HG02981 (cell line): ENCODE measurements around the gene GOLGA1.
"Not testable (repeated sequence)": the region's sequence is repeated elsewhere in the genome, so short reads cannot be mapped to it uniquely, and the experiment has no call there.

Experiments used
- ATAC-seq: cut with Tn5 transposase; IDR thresholded peaks from one replicate; pipeline ENCODE4 v1.9.1; 2021; ENCODE audit warnings: mild to moderate bottlenecking, moderate library complexity; ENCODE audit not compliant: unreplicated experiment

Gene GOLGA1

GRCh38 chr9:124940894-124941678 is at the start of gene GOLGA1:
Gene GOLGA1 (minus strand): TSS chr9:124941083. CDS start chr9:124938711, 2,372 bp downstream.
- peak; percentile 78 for ATAC-seq

- ATAC-seq = no peak
These were observed 42.8 kb upstream of the GOLGA1 start for GRCh38 chr9:124983698-124984097.

GRCh38 chr9:124980431-124980830 is 39.5 kb upstream of the GOLGA1 start:
- ATAC-seq = no peak

GRCh38 chr9:124975131-124975530 is 34.2 kb upstream of the GOLGA1 start:
- ATAC-seq = no peak

GRCh38 chr9:124973807-124974206 is 32.9 kb upstream of the GOLGA1 start:
- no peak for ATAC-seq

- ATAC-seq = no peak
These were observed 31.4 kb upstream of the GOLGA1 start for GRCh38 chr9:124972241-124972770.

GRCh38 chr9:124969401-124969800 is 28.5 kb upstream of the GOLGA1 start:
- no peak for ATAC-seq

GRCh38 chr9:124968238-124968637 is 27.4 kb upstream of the GOLGA1 start:
- no peak for ATAC-seq

- not testable (repeated sequence) for ATAC-seq
These were observed 25.1 kb upstream of the GOLGA1 start for GRCh38 chr9:124965775-124966568.

GRCh38 chr9:124964604-124965003 is 23.7 kb upstream of the GOLGA1 start:
- no peak for ATAC-seq

- no peak for ATAC-seq
These were observed 23.2 kb upstream of the GOLGA1 start for GRCh38 chr9:124964056-124964455.

- no peak for ATAC-seq
These were observed 19.5 kb upstream of the GOLGA1 start for GRCh38 chr9:124960409-124960752.

GRCh38 chr9:124959671-124960408 is 19.0 kb upstream of the GOLGA1 start:
- not testable (repeated sequence) for ATAC-seq

GRCh38 chr9:124954255-124954654 is 13.4 kb upstream of the GOLGA1 start:
- no peak for ATAC-seq

- no peak for ATAC-seq
These were observed 9.3 kb upstream of the GOLGA1 start for GRCh38 chr9:124950050-124950718.

- ATAC-seq = no peak
These were observed 8.5 kb upstream of the GOLGA1 start for GRCh38 chr9:124949387-124949786.

GRCh38 chr9:124947727-124948391 is 7.0 kb upstream of the GOLGA1 start:
- ATAC-seq = no peak

GRCh38 chr9:124946167-124946566 is 5.3 kb upstream of the GOLGA1 start:
- ATAC-seq = no peak

GRCh38 chr9:124941679-124942561 is 1.0 kb upstream of the GOLGA1 start:
- ATAC-seq = peak; percentile 27
